Measurements from ENCODE around the gene CDC5L.
"Not testable (repeated sequence)": the region's sequence is repeated elsewhere in the genome, so short reads cannot be mapped to it uniquely, and the experiment has no call there.

CDC5L gene

DNA sequence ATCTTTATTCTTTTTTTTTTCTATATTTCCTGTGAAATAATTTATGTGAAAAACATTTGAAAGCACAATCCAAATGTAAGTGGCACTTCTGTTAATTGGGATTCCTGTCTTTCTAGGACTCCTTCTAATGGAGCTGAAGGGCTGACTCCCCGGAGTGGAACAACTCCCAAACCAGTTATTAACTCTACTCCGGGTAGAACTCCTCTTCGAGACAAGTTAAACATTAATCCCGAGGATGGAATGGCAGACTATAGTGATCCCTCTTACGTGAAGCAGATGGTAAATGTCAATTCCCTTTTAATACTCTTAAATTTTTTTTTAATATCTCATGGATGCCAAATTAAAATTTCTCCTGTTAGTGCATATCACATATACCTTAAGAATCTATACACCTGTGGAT is 35.0 kb downstream of the CDC5L start:
- no peak for DNase-seq

GRCh38 chr6:44423306-44423705 is 35.8 kb downstream of the CDC5L start:
- no peak for DNase-seq

- no peak for DNase-seq
These were observed 38.4 kb downstream of the CDC5L start for GRCh38 chr6:44425951-44426350.

- no peak for DNase-seq
These were observed 41.2 kb downstream of the CDC5L start for GRCh38 chr6:44428682-44429081.

- no peak for DNase-seq
These were observed 42.8 kb downstream of the CDC5L start for GRCh38 chr6:44430326-44430725.

GRCh38 chr6:44431118-44431725 is 43.7 kb downstream of the CDC5L start:
- no peak for DNase-seq

GRCh38 chr6:44432227-44432626 is 44.7 kb downstream of the CDC5L start:
- DNase-seq, result no peak

DNA sequence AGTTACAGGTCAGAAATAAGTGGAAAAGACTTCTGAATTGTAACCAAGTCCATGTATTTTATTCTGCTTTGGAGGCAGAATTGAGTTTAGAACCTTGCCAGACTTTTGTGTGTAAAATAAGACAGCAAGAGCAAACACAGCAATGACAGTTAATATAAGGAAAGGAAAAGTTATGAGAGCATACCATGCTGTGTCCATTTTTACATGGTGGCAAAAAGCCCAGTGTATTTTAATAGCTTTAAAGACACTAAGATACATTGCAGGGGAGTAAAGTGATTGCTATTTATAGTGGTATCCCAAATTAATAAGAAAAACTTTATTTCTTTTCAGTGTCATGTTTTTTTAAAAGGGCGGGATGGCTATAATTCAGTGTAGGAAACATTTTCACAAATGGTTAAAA is 45.2 kb downstream of the CDC5L start:
- no peak for DNase-seq

DNA sequence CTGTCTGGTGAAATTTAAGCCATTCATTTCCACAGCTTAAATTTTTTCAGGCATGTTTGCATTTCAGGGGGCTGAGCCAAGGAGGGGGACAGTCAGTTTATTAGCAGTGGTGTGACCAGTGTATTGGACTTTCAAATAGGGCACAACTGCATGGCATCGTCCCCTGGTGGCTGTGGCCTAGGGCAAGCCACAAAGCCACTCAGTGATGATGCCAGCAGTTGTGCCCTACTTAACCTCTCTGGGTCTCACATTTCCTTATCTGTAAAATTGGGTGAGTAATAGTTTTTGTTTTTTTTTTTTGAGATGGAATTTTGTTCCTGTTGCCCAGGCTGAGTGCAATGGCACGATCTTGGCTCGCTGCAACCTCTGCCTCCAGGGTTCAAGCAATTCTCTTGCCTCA is 48.0 kb downstream of the CDC5L start:
- DNase-seq, result no peak

GRCh38 chr6:44438827-44439226 is 51.3 kb downstream of the CDC5L start:
- no peak for DNase-seq

- DNase-seq, result no peak
These were observed 52.0 kb downstream of the CDC5L start for GRCh38 chr6:44439270-44440045.

GRCh38 chr6:44441091-44441855 is 53.8 kb downstream of the CDC5L start:
- DNase-seq, result peak; percentile 73

GRCh38 chr6:44442236-44442635 is 54.7 kb downstream of the CDC5L start:
- DNase-seq, result no peak

DNA sequence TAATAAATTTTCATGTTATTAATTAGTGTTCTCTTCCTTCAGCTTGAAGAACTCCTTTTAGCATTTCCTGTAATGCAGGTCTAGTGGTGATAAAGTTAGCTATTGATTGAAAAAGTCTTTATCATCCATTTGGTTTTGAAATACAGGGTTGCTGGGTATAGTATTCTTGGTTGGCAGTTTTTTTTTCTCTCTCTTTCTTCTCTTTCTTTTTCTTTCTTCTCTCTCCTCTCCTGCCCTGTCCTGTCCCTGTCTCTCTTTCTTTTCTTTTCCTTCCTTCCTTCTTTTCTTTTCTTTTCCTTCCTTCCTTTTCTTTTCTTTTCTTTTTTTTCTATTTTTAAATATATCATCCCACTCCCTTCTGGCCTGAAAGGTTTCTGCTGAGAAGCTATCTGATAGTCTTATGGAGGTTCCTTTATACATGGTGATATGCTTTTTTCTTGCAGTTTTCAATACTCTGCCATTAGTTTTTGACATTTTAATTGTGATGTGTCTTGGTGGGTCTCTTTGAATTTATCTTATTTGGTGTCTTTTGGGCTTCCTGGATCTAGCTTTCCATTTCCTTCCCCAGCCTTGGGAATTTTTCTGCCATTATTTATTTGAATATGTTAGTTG is 55.4 kb downstream of the CDC5L start:
- DNase-seq, result no peak

- no peak for DNase-seq
These were observed 57.3 kb downstream of the CDC5L start for GRCh38 chr6:44444853-44445252.

DNA sequence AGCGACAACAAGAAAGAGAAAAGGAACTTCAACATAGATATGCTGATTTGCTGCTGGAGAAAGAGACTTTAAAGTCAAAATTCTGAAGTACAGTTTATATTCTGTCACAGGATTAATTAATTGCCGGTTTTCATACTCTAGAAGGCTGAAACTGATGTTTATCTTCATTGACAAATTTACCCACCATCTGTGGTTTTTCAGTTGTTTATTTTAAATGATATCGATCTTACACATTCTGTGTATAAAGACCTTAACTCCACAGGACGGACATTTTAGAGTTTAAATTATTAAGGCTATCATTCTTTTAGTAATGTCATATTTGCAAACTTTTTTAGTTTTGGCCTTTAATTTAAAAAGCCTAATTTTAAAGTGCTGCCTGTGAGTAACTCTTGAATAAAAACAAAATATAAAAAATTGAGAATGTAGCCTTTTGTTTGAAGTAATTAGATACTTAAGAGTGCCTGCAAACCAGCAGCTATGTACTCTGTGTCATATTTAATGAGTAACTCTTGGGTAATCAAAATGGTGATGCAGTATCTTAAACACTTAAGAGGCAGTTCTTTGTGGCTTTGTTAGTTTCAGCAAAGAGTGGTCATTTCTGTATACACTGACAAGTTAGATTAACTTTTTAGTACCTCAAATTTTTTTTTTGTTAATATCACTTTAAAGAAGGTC is 59.3 kb downstream of the CDC5L start:
- DNase-seq, result no peak

GRCh38 chr6:44449181-44449580 is 61.7 kb downstream of the CDC5L start:
- not testable (repeated sequence) for DNase-seq

DNA sequence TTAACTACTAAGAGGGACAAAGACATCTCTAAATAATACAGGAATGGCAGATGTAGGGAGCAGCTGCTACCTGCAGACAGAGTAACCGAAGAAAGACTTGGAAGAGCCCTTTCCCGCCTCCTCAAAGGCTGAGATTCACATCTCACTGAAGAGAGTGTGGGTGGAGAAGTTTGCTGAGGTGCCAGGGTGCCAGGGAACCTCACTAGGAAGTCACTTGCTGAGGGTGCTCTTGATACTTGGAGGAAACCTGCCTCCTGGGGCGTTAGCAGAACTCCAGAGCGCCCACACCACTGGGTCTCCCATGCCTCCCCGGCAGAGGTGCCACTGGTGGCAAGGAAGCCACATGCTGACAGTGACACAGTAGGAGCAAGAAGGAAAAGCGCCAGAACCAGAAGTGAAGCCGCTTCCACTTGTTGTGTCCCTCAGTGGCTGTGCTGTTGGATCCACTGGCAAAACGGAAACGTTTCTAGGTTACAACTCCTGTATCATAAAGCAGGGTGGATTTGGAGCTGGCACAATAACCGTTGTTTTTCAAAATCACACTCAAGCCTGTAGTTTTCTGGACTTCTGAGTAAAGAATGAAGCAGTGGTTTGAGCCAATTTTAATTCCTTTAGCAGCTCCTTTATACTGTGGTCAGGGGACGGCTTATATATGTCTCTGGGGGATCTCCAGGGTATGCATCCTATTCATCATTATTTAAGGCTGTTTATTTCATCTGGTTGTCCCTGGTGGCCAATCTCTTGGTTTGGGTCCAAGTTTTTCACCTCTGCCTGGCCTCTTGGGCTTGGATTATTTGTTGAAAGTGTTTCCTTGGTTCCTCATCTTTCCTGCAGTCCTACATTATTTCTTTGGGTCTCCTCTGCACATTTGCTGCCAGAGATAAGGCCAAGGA is 64.5 kb downstream of the CDC5L start:
- no peak for DNase-seq

DNA sequence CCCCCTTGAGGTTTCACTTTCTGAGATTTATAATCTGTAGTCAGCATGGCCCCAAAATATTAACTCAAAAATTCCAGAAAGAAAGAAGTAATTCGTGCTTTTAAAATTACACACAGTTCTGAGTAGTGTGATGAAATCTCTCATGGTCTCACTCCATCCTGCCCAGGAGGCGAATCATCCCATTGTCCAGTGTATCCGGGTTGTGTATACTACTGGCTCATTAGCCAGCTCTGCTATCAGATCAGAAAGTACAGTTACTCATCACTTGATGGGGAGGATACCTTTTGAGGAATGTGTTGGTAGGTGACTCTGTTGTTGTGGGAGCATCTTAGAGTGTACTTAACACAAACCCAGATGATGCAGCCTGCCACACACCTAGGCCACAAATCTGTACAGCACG is 65.2 kb downstream of the CDC5L start:
- DNase-seq, result no peak

DNA sequence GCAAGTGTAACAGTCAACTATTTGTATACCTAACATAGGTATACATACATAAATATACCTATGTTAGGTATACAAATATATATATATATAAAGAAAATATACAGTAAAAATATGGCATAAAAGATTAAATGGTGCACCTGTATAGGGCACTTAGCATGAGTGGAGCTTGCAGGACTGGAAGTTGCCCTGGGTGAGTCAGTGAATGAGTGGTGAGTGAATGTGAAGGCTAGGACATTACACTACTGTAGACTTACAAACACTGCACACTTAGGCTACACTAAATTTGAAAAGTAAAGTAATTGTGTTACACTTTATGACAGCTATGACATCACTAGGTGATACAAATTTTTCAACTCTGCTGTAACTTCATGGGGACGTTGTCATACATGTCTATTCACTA is 65.6 kb downstream of the CDC5L start:
- DNase-seq, result no peak

DNA sequence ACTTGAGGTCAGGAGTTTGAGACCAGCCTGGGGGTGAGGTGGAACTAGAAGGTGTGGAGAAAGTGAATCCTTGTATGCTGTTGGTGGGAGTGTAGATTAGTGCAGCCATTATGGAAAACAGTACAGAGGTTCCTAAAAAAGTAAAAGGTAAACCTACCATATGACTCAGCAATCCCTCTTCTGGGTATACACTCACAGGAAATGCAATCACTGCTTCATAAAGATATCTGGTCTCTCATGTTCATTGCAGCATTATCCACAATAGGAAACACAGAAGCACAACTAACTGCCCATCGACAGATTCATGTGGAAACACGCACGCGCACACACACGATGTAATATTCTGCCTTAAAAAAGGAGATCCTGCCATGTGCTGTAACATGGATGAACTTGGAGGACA is 66.7 kb downstream of the CDC5L start:
- DNase-seq, result no peak
